GM19397 (cell line): ENCODE measurements around the gene SLC35E1.
"Not testable (repeated sequence)": the region's sequence is repeated elsewhere in the genome, so short reads cannot be mapped to it uniquely, and the experiment has no call there.

Experiments
- ATAC-seq: cut with Tn5 transposase; IDR thresholded peaks from one replicate; pipeline ENCODE4 v1.9.1; 2021; ENCODE audit warnings: mild to moderate bottlenecking, moderate library complexity; ENCODE audit not compliant: unreplicated experiment

Gene SLC35E1

GRCh38 chr19:16559780-16560276 lies 12.4 kb downstream of the SLC35E1 start:
- no peak for ATAC-seq

GRCh38 chr19:16554776-16555175 lies 17.4 kb downstream of the SLC35E1 start:
- no peak for ATAC-seq

DNA sequence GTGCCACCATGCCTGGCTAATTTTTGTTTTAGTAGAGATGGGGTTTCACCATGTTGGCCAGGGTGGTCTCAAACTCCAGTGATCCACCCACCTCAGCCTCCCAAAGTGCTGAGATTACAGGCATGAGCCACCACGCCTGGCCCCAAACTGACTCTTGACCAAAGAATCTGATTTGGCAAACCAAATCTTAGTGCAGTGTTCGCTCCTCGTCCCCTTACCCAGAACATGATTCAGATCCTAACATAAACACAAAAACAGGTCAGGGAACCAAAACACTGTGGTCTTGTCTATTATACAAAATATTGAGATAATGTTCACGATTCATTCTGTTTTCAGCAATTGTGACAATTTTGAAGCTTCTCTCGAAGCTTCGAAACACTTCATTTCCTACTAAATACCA lies 20.3 kb downstream of the SLC35E1 start:
- ATAC-seq, result not testable (repeated sequence)

- no peak for ATAC-seq
Observed at GRCh38 chr19:16548956-16549355, 23.3 kb downstream of the SLC35E1 start.

GRCh38 chr19:16544473-16545231 lies 27.6 kb downstream of the SLC35E1 start:
- no peak for ATAC-seq

GRCh38 chr19:16543734-16544133 lies 28.5 kb downstream of the SLC35E1 start:
- not testable (repeated sequence) for ATAC-seq

- ATAC-seq, result no peak
Observed at GRCh38 chr19:16542910-16543472, 29.2 kb downstream of the SLC35E1 start.

GRCh38 chr19:16542045-16542909 lies 29.9 kb downstream of the SLC35E1 start, which contains the start of gene CHERP:
Gene CHERP (minus strand): TSS chr19:16542437. CDS start chr19:16542378, 59 bp downstream.
- peak; percentile 81 for ATAC-seq

GRCh38 chr19:16541526-16542044 lies 30.6 kb downstream of the SLC35E1 start:
- ATAC-seq, result peak; percentile 2

DNA sequence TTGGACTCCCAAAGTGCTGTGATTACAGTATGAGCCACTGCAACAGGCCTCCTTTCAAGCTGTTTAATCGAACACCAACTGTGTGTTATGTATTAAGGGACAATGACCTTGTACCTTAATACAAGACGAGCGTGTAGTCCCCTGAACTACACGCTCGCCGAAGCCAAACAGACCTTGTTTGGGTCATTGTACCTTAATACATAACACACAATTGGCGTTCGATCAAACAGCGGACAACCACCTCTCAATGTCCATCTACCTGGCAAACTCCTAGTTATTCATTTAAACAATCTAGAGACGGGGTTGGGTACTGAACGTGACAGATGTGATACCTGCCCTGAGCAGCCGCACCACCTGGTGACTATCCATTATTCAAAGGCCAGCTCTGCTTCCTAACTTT lies 31.3 kb downstream of the SLC35E1 start:
- ATAC-seq, result no peak

- no peak for ATAC-seq
Observed at GRCh38 chr19:16537111-16537510, 35.1 kb downstream of the SLC35E1 start.

DNA sequence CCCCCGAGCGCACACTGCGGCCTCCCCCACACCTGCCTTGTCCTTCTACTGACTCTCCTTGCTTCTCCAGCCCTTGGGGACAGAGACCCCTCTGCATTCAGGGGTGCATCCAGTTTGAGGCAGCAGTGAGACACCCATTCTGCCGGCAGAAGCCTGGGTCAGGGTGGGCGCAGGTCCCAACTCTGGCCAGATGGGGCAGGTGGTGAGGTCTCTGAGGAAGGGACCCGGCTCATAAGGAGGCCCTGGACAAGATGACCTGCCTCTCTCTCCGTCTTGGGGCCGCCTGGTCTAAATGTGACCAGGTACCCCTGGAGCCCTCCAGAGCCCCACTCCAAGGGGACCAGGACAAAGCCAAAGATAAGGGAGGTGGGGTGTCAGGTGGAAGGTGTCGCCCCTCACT lies 36.1 kb downstream of the SLC35E1 start:
- ATAC-seq, result no peak

- ATAC-seq, result no peak
Observed at GRCh38 chr19:16535381-16535780, 36.8 kb downstream of the SLC35E1 start.

DNA sequence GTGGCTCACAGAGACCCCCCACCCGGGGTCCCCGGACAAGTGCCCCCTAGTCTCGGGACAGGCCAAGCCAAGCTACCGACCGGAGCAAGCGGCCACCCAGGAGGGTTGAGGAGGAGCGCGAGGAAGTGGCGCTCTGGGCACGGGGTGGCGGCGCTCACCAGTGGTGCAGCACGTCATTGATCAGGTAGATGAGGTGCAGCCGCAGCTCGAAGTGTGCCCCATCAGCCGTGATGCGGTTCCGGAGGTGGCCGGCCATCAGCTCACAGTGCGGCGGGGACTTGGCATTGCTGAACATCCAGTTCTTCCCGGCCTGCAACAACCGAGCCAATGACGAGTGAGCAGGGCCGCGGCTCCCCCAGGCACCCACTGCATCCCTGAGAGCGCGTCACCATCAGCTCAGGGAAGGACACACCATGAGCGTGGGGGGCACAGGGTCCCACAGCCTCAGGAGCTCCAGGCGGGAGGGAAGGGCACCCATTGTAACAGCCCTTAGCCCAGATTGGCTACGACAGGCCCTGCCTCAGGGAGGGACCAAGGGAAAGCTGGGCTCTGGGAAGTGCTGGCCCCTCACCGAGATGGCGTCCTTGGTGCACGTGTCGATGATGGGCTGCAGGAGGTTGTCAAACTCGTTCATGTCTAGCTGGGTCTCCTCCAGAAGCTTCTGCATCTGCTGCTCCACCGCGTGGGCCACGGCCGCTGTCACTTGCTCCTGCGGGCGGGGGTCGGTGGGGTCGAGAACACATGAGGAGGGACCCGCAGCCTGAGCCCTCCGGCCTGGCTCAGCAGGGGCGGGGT lies 39.6 kb downstream of the SLC35E1 start:
- no peak for ATAC-seq

- no peak for ATAC-seq
Observed at GRCh38 chr19:16531380-16531669, 40.9 kb downstream of the SLC35E1 start.

- ATAC-seq, result no peak
Observed at GRCh38 chr19:16530540-16531379, 41.5 kb downstream of the SLC35E1 start.

GRCh38 chr19:16529466-16530144 lies 42.6 kb downstream of the SLC35E1 start:
- ATAC-seq, result no peak

GRCh38 chr19:16527971-16528521 lies 44.2 kb downstream of the SLC35E1 start:
- ATAC-seq, result no peak
